Prostate gland (tissue), 2 donors: ENCODE results near the gene TUBGCP3.

Experiments used
- POLR2A ChIP-seq: fragments of 450-650 bp; IDR thresholded peaks from one replicate; pipeline ENCODE4 v1.6.1; 2016; ENCODE audit warnings: antibody characterized with exemption, mild to moderate bottlenecking
- POLR2AphosphoS5 ChIP-seq: sonication (generic); formaldehyde crosslinking; IDR thresholded peaks from one replicate; pipeline ENCODE4 v1.6.1; 2017; ENCODE audit warnings: antibody characterized with exemption
- TF ChIP-seq, protein P1 (sequence below), 4 experiments: fragments of 200-600 bp in 2 of 4; fragments of 450-650 bp in 2 of 4; sonication (generic) in 2 of 4; IDR thresholded peaks; 1 replicate in 3 of 4; 2 replicates in 1 of 4; pipeline ENCODE4 v1.5.1; 2016 to 2019; ENCODE audit warnings: antibody characterized with exemption in 4 of 4, mild to moderate bottlenecking in 2 of 4, moderate library complexity in 2 of 4

DNA sequence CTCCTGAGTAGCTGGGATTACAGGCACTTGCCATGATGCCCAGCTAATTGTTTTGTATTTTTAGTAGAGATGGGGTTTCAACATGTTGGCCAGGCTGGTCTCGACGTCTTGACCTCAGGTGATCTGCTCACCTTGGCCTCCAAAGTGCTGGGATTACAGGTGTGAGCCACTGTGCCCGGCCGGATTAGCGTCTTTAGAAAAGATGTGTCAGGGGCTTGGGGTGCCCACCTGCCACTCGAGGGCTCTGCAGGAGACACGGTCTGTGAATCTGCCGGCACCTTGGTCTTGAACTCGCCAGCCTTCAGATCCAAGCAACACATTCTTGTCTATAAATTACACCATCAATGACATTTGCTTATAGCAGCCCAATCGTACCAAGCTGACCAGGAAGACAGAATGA is 38.8 kb upstream of the TUBGCP3 start:
- TF ChIP-seq, protein P1, sequence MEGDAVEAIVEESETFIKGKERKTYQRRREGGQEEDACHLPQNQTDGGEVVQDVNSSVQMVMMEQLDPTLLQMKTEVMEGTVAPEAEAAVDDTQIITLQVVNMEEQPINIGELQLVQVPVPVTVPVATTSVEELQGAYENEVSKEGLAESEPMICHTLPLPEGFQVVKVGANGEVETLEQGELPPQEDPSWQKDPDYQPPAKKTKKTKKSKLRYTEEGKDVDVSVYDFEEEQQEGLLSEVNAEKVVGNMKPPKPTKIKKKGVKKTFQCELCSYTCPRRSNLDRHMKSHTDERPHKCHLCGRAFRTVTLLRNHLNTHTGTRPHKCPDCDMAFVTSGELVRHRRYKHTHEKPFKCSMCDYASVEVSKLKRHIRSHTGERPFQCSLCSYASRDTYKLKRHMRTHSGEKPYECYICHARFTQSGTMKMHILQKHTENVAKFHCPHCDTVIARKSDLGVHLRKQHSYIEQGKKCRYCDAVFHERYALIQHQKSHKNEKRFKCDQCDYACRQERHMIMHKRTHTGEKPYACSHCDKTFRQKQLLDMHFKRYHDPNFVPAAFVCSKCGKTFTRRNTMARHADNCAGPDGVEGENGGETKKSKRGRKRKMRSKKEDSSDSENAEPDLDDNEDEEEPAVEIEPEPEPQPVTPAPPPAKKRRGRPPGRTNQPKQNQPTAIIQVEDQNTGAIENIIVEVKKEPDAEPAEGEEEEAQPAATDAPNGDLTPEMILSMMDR (IDR thresholded peaks at IDR 0.05), result no peak
- TF ChIP-seq POLR2A (no peak), POLR2AphosphoS5 (no peak)
